Activated T-cell treated with anti-CD3 and anti-CD28 coated beads, Interleukin-2, amount 50 U/mL, for 72 hours (primary cell): ENCODE results near the gene GCNA. TPM values are rescaled to one million over a fixed set of nuclear protein-coding genes. Genes with fewer than 3 reads are reported as not detected.
"Not testable (repeated sequence)": the region's sequence is repeated elsewhere in the genome, so short reads cannot be mapped to it uniquely, and the experiment has no call there.

Source experiments
- ATAC-seq, 2 donors: fragments of 150-1000 bp; cut with Tn5 transposase; replicated peaks in 1 of 2; 2 replicates each; pipeline ENCODE4 v1.10.0; 2021; ENCODE audit warnings: moderate library complexity in 2 of 2, mild to moderate bottlenecking in 1 of 2
- DNase-seq, 2 donors: peaks; one replicate each; pipeline ENCODE4 v3.0.0; 2021 to 2022; ENCODE audit warnings: mixed read lengths in 1 of 2
- H3K27ac Mint-ChIP-seq: one replicate; pipeline ENCODE4 v1.8.0; 2022; ENCODE audit warnings: mild to moderate bottlenecking, moderate library complexity, mixed read lengths
- H3K27me3 Mint-ChIP-seq: one replicate; pipeline ENCODE4 v1.8.0; 2022; ENCODE audit warnings: low read depth, mixed read lengths
- H3K36me3 Mint-ChIP-seq, 2 donors: one replicate each; pipeline ENCODE4 v1.8.0; 2022; ENCODE audit warnings: mixed read lengths in 2 of 2, mild to moderate bottlenecking in 1 of 2; ENCODE audit not compliant: insufficient read depth in 2 of 2
- H3K4me1 Mint-ChIP-seq: one replicate; pipeline ENCODE4 v1.8.0; 2022; ENCODE audit warnings: low read depth, mixed read lengths
- H3K4me3 Mint-ChIP-seq, 2 donors: one replicate each; pipeline ENCODE4 v1.8.0; 2022; ENCODE audit warnings: mild to moderate bottlenecking in 2 of 2, mixed read lengths in 2 of 2, moderate library complexity in 2 of 2
- H3K9me3 Mint-ChIP-seq, 2 donors: one replicate each; pipeline ENCODE4 v1.8.0; 2022; ENCODE audit warnings: mixed read lengths in 2 of 2
- total RNA-seq, 2 donors: library from RNA; stranded (reverse); gene quantifications; one replicate each; pipeline ENCODE4 v1.2.3, GENCODE V29; 2022

GCNA gene
- total RNA-seq, 2 donors from 2014 or later, result 6.9 to 8.4 TPM

DNA sequence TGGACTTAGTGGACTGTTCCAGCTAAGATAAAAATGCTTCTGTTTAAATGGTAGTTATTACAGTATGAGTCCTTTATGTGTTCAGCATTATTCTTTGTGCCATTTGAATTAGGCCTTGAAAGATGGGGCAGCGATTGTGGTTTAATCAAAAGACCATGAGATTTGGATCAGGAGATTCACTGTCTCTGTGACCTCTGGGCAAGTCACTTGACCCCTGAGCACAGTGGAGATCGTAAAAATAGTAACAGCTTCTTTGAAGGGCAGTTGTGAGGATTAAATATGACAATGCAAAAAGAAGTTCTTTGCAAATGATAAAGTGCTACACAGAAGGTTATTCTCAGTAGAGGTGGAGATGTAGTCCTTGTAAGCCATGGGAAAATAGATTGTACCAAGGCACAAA, 29.3 kb downstream of the GCNA start:
- peaks cover 34 to 55% of the 10 kb centered on the region in 2 donors for H3K36me3 Mint-ChIP-seq
- peaks cover 49% of the 10 kb centered on the region for H3K4me1 Mint-ChIP-seq
- peak overlapping the region; percentile 98 for H3K27ac Mint-ChIP-seq
- ATAC-seq (no peak), DNase-seq (no peak)
- peak overlapping the region in 1 of 2 donors; percentile 41 for H3K4me3 Mint-ChIP-seq
- H3K9me3 Mint-ChIP-seq, result peaks cover 4 to 11% of the 10 kb centered on the region in 2 donors
- no peaks in the 10 kb centered on the region for H3K27me3 Mint-ChIP-seq

DNA sequence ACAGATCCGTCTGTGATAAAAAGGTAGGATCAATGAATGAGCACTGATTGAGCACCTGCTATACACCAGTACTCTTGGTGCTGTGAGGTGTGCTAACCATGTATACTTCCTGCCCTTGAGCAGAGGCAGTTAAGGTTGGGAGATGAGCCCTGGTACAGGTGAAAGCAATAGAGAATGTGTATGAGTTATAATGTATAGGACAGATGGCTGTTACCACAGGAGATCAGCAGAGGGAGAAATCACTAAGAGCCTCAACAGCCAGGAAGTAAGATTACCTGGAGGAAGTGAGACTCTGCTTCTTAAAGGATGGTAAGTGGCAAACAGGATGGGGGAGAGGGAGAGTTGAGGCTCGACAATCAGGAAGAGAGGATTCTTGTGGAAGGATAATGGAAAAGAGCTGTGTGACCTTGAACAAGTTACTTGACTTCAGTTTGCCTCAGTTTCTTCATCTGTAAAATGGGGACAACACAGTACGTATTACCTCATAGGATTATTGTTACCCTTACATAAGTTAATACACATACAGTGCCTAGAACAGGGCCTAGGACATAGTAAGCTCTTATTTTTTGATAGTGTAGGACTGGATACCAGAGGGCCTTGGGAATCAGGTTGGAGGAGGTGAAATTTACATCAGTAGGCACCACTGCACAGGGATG, 31.0 kb downstream of the GCNA start:
- ATAC-seq (no peak), DNase-seq (no peak)
- Mint-ChIP-seq H3K4me1 (peaks cover 44% of the 10 kb centered on the region), H3K27me3 (no peaks in the 10 kb centered on the region), H3K36me3 (peaks cover 22 to 43% of the 10 kb centered on the region in 2 donors), H3K4me3 (no peak overlapping the region), H3K27ac (peak overlapping the region; percentile 79), H3K9me3 (peaks cover 0 to 1% of the 10 kb centered on the region in 2 donors)

DNA sequence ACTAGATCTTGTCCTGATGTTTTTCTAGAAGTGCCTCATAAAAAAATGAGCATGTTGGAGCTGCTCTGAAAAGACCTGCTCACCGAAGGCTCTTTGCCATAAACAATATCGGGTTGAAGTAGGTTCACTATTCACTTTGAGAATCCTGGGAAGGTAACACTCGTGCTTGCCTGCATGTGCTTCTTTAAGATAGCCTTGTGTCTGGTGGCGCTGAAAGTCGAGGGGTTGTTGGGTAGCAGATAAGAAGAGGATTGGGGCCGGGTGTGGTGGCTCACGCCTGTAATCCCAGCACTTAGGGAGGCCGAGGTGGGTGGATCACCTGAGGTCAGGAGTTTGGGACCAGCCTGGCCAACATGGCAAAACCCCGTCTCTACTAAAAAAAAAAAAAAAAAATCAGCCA, 33.5 kb downstream of the GCNA start:
- H3K36me3 Mint-ChIP-seq, result peaks cover 25 to 30% of the 10 kb centered on the region in 2 donors
- DNase-seq, H3K9me3 Mint-ChIP-seq, ATAC-seq, H3K27ac Mint-ChIP-seq, H3K27me3 Mint-ChIP-seq, H3K4me3 Mint-ChIP-seq: not testable (repeated sequence)
- H3K4me1 Mint-ChIP-seq, result peaks cover 43% of the 10 kb centered on the region

DNA sequence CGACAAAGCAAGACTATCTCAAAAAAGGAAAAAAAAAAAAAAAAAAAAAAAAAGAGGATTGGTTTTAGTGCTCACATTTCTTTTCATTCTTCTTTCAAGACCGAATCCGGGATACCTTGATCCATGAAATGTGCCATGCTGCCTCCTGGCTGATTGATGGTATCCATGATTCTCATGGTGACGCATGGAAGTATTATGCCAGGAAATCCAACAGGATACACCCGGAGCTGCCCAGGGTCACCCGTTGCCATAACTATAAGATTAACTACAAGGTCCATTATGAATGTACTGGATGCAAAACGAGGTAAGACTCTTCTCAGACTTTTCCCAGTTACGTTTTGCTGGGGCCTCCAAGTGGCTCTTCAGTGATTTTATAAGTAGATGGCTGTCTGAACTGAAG, 34.0 kb downstream of the GCNA start:
- Mint-ChIP-seq H3K4me1 (peaks cover 43% of the 10 kb centered on the region), H3K9me3 (no peaks in the 10 kb centered on the region), H3K27ac (no peak overlapping the region), H3K4me3 (no peak overlapping the region), H3K27me3 (no peaks in the 10 kb centered on the region), H3K36me3 (peaks cover 25 to 30% of the 10 kb centered on the region in 2 donors)
- ATAC-seq, result no peak
- DNase-seq, result no peak

DNA sequence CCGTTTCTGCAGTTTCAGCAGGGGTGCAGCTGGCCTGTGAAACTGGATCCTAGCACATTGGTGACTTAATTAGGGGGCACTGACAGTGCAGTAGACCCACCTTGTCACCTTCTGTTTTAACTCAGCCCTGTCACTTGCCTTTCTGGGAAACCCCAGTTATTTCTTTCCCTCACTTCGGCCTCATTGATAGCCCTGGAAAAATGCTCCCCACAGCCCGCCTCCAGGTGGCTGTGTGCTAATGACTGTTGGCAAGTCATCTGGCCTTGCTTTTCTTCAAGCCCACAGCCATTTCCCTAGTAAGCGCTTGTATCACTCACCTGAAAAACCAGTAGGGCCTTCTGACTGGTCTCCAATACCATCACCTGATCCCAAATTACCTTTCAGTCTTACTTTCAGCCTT, 36.8 kb downstream of the GCNA start:
- Mint-ChIP-seq H3K9me3 (no peaks in the 10 kb centered on the region), H3K4me1 (peaks cover 60% of the 10 kb centered on the region), H3K4me3 (peak overlapping the region; percentile 80 to 90), H3K36me3 (peaks cover 12 to 15% of the 10 kb centered on the region in 2 donors), H3K27ac (no peak overlapping the region), H3K27me3 (no peaks in the 10 kb centered on the region)
- DNase-seq (no peak), ATAC-seq (no peak)

DNA sequence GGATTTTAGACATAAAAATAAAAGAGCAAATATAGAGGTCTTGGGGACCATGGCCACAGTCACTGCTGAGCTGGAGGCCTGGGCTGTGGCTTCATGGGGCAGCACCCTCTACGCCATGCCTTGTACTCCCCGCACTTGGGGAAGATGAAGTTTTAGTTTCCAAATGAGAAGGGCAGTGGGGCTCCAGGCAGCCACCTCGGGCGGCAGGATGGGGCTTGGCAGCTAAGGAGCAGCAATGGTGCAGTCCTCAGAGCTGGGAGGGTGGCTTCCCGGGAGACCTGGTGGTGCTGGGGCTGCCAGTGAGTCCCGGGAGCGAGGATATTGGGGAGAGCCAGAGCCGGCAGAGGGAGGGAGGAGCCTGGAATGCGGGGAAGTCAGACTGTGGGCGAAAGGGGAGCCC, 37.7 kb downstream of the GCNA start:
- Mint-ChIP-seq H3K36me3 (peaks cover 9 to 12% of the 10 kb centered on the region in 2 donors), H3K27ac (peak overlapping the region; percentile 86), H3K4me3 (peak overlapping the region; percentile 80 to 90), H3K27me3 (no peaks in the 10 kb centered on the region), H3K4me1 (peaks cover 68% of the 10 kb centered on the region), H3K9me3 (no peaks in the 10 kb centered on the region)
- DNase-seq (peak in 1 of 2 donors; percentile 51), ATAC-seq (peak; percentile 30 to 43)

DNA sequence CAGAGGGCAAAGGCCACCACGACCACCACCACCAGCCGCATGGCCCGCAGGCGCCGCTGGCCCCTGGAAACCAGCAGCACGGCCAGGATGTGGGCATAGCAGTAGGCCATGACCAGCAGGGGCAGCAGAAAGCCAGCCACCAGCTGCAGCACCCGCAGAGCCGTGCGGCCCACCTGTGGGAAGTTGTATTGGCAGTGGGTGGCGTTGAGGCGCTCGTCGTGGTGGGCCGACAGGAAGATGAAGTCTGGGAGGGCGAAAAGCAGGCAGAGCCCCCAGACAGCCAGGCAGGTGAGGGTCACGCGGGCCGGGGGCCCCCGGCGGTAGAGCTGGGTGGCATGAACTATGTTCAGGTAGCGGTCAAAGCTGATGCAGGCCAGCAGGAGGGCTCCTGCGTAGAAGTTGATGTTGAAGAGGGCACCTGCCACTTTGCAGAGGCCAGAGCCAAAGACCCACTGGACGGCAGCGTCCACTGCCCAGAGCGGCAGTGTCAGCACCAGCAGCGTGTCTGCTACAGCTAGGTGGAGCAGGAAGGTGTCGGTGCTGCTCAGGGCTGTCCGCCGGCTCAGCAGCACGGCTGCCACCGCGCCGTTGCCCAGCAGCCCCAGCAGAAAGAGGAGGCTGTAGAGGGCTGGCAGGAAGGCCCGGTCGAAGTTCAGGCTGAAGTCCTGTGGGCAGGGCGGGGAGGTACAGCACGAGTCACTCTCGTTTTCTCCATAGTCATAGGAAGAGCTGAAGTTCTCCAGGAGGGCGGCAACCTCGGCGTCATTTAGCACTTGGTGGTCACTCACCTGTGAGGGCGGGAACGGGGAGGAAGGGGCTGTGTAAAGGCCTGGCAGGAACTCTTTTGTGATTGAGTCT, 38.7 kb downstream of the GCNA start:
- no peaks in the 10 kb centered on the region for H3K9me3 Mint-ChIP-seq
- H3K27me3 Mint-ChIP-seq, result no peaks in the 10 kb centered on the region
- peak in 1 of 2 donors; percentile 12 for ATAC-seq
- peaks cover 6 to 8% of the 10 kb centered on the region in 2 donors for H3K36me3 Mint-ChIP-seq
- H3K4me1 Mint-ChIP-seq, result peaks cover 78% of the 10 kb centered on the region
- peak overlapping the region; percentile 80 to 90 for H3K4me3 Mint-ChIP-seq
- H3K27ac Mint-ChIP-seq, result peak overlapping the region; percentile 75
- peak in 1 of 2 donors; percentile 40 for DNase-seq

DNA sequence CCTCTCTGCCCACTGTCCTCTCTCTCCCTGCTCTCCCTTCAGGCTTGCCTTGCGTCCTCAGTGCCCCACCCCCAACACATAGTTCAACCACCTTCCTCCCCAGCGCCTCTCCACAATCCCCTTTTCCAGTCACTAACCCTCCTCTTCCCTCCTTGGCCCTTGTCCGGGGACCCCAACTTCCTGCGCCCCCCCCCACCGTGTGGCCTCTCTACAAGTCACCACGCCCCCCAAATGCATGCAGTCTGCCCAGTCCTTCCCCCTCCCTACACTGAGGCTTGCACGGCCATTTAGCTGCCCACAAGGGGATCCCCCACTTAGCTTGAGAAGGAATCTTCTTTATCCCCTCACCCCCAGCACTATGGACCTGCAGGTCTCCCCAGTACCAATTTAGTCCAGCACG, 39.5 kb downstream of the GCNA start:
- peaks cover 6% of the 10 kb centered on the region in 2 donors for H3K36me3 Mint-ChIP-seq
- no peak for ATAC-seq
- H3K27me3 Mint-ChIP-seq, result no peaks in the 10 kb centered on the region
- H3K4me1 Mint-ChIP-seq, result peaks cover 84% of the 10 kb centered on the region
- peak overlapping the region; percentile 96 for H3K27ac Mint-ChIP-seq
- DNase-seq, result no peak
- H3K4me3 Mint-ChIP-seq, result peak overlapping the region; percentile 80 to 90
- H3K9me3 Mint-ChIP-seq, result no peaks in the 10 kb centered on the region

DNA sequence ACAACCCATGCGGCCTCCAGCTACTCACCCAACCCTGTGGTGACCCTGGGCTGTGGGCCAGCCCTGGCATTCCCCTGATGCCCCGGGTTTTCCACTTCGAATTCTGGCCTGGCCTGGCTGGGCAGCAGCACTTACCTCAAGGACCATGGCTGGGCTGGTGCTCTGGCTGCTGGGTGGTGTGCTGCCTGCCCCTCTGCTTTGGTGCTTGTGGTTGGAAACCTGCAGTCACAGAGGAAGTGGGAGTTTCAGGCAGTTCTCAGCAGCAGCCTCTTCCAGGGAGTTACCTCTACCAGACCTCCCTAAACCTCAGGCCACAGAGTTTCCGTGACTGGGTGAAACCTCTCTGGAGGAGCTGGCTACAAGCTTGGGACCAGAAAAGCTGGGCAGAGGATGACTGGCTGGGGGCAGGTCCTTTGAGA, 40.1 kb downstream of the GCNA start, which contains the start of gene CXCR3:
TSS of gene CXCR3 (minus strand) at position 209 of the 419 bp plus-strand sequence. CDS start at position 147, 62 bp downstream.
- Mint-ChIP-seq H3K27me3 (no peaks in the 10 kb centered on the region), H3K27ac (peak within 1 kb of the TSS; percentile 96), H3K4me3 (peak within 1 kb of the TSS; percentile 80 to 90), H3K36me3 (peaks cover 2 to 6% of the 10 kb centered on the region in 2 donors), H3K9me3 (no peaks in the 10 kb centered on the region), H3K4me1 (peaks cover 89% of the 10 kb centered on the region)
- ATAC-seq (peak; percentile 56 to 70), DNase-seq (peak; percentile 71 to 87)

DNA sequence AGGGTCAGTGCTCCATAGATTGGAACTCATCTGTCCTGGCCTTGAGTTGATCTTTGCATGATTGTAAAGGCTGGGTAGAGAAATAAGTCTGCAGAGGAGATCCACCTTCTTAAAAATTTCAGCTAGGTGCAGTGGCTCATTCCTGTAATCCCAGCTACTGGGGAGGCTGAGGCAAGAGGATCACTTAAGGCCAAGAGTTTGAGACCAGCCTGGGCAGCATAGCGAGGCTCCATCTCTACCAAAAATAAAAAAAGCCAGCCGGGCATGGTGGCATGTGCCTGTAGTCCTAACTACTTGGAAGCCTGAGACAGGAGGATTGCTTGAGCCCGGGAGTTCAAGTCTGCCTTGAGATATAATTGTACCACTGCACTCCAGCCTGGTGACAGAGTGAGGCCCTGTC, 40.5 kb downstream of the GCNA start:
- ATAC-seq, result no peak
- H3K4me3 Mint-ChIP-seq, result peak overlapping the region; percentile 80 to 90
- H3K27me3 Mint-ChIP-seq, result no peaks in the 10 kb centered on the region
- H3K27ac Mint-ChIP-seq, result peak overlapping the region; percentile 96
- peaks cover 89% of the 10 kb centered on the region for H3K4me1 Mint-ChIP-seq
- peaks cover 2 to 6% of the 10 kb centered on the region in 2 donors for H3K36me3 Mint-ChIP-seq
- DNase-seq, result no peak
- H3K9me3 Mint-ChIP-seq, result no peaks in the 10 kb centered on the region

DNA sequence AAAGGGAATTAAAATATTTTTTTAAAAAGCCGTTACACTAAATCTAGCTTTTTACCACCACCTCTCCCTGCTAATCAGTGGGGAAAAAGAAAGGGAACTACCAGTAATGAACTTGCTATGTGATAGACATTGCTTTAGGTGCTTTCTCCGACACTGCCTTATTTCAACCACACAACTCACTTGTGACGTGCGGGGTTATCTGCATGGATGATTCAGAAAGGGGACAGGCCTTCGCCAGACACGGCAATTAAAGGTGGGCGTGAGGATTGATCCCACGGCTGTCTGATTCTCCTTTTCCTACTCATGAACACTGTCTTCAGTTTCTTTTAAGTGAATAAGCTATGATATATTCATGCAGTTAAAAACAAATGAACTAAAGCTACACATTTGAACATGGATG, 41.0 kb downstream of the GCNA start:
- peaks cover 92% of the 10 kb centered on the region for H3K4me1 Mint-ChIP-seq
- DNase-seq (peak; percentile 67 to 78), ATAC-seq (peak; percentile 48 to 54)
- peak overlapping the region; percentile 80 to 90 for H3K4me3 Mint-ChIP-seq
- H3K36me3 Mint-ChIP-seq, result peaks cover 2 to 6% of the 10 kb centered on the region in 2 donors
- no peaks in the 10 kb centered on the region for H3K27me3 Mint-ChIP-seq
- H3K27ac Mint-ChIP-seq, result peak overlapping the region; percentile 96
- H3K9me3 Mint-ChIP-seq, result no peaks in the 10 kb centered on the region

DNA sequence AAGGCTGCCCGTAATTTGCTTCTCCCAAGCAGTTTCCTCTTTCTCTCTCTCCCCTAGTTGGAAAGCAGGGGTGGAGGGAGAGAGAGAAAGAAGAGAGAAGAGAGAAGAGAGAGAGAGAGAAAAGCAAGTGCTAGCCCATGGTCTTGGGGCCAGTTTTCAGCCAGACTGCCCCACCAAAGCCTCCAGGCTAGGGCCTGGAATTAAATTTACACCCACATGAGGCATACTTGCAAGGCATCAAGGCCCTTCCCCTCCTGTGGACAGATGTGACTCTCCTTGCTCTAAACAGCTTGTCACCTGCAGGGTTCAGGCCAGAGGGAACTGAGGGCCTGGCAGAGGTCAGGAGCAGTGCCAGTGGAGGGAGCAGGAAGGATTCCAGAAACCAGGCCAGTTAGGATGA, 41.7 kb downstream of the GCNA start:
- H3K4me3 Mint-ChIP-seq, result peak overlapping the region; percentile 7 to 80
- H3K27ac Mint-ChIP-seq, result no peak overlapping the region
- peaks cover 0 to 4% of the 10 kb centered on the region in 2 donors for H3K36me3 Mint-ChIP-seq
- no peaks in the 10 kb centered on the region for H3K9me3 Mint-ChIP-seq
- H3K27me3 Mint-ChIP-seq, result no peaks in the 10 kb centered on the region
- no peak for ATAC-seq
- DNase-seq, result no peak
- H3K4me1 Mint-ChIP-seq, result peaks cover 89% of the 10 kb centered on the region

DNA sequence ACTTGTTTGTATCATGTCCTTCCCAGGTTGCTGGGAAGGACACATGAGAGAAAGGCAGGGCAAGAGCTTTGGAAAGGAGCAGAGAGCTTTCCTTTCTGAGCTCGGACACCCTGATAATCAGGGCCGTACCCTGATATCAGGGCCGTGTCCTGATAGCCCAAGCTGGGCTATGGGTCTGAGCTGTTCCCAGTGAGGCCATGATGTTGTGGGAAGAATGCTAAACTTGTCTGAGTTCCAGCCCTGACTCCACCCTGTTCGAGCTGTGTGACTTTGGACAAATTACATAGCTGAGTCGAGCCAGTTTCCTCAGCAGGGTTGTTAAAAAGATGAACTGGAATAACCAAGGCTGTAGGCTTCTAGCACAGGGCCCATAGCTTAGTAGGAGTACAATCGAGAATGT, 43.4 kb downstream of the GCNA start:
- Mint-ChIP-seq H3K4me3 (peak overlapping the region in 1 of 2 donors; percentile 53), H3K36me3 (peaks cover 0 to 3% of the 10 kb centered on the region in 2 donors), H3K9me3 (no peaks in the 10 kb centered on the region), H3K4me1 (peaks cover 73% of the 10 kb centered on the region), H3K27me3 (no peaks in the 10 kb centered on the region), H3K27ac (peak overlapping the region; percentile 74)
- ATAC-seq (no peak), DNase-seq (no peak)
